Stomach (tissue), 4 donors: ENCODE results near the gene CKMT2.

Experiments used
- CTCF ChIP-seq, 7 experiments: fragments of 450-650 bp in 4 of 7; fragments of 200-600 bp in 3 of 7; sonication (generic) in 3 of 7; IDR thresholded peaks; one replicate each; pipeline ENCODE4 v1.5.1; 2016 to 2019; ENCODE audit warnings: antibody characterized with exemption in 7 of 7, control low read depth in 2 of 7, mild to moderate bottlenecking in 1 of 7
- POLR2A ChIP-seq, 4 donors: fragments of 450-650 bp; IDR thresholded peaks; one replicate each; pipeline ENCODE4 v1.6.1; 2016; ENCODE audit warnings: antibody characterized with exemption in 4 of 4, control low read depth in 2 of 4, mild to moderate bottlenecking in 1 of 4, moderate library complexity in 1 of 4
- POLR2AphosphoS5 ChIP-seq, 3 donors: sonication (generic); formaldehyde crosslinking; IDR thresholded peaks; one replicate each; pipeline ENCODE4 v1.6.1; 2016; ENCODE audit warnings: antibody characterized with exemption in 3 of 3

DNA sequence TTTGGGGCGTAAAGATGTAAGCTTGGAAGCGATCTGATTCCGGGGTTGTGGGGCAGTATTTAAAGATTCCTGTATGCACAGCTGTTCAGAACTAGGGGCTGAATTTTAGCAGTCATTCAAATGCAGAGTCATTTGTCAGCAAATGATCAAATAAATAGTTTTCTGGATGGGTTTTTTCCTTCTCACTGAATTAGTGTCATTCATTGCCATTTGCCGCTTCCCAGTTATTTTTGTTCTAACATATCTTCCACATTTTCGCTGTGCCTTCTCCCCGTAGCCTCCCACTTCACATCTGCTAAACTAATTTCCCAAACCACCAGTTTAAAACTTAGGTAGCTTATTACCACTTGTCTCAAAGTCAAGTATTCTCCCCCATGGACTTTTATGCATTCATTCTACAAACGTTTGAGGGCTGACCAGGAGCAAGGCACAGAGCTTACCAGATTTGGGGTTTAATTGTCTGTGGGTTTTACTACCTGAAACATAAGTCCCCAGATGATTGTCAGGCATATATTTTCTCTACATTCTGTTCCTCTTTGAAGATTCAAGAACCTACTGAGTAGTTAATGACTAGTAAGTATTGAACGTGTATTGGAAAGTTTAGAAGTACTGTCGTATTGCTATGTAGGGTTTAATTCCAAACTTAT is 41.3 kb upstream of the CKMT2 start:
- no peak for TF ChIP-seq CTCF (IDR thresholded peaks at IDR 0.05)
- no peak for TF ChIP-seq POLR2AphosphoS5 (IDR thresholded peaks at IDR 0.05)
- no peak for TF ChIP-seq POLR2A (IDR thresholded peaks at IDR 0.05)
